ENCODE measurements around the gene GHR. TPM values are rescaled to one million over a fixed set of nuclear protein-coding genes. Genes with fewer than 3 reads are reported as not detected.

Gene GHR
- polyA plus RNA-seq, 1 donor from 2014 or later, result 0.31 TPM

- no peak overlapping the region for H2AFZ ChIP-seq (ENCODE audit: low read depth, low read length)
- TF ChIP-seq SMC3 (conservative IDR thresholded peaks at IDR 0.05; ENCODE audit: poor library complexity) (no peak), POLR2AphosphoS5 (IDR thresholded peaks at IDR 0.05) (no peak), EZH2 (IDR thresholded peaks at IDR 0.05; ENCODE audit: borderline replicate concordance, insufficient read depth, low read length, poor library complexity, severe bottlenecking) (no peak), CTCF (IDR thresholded peaks at IDR 0.05; ENCODE audit: poor library complexity, severe bottlenecking) (no peak), EP300 (conservative IDR thresholded peaks at IDR 0.05; ENCODE audit: poor library complexity, severe bottlenecking) (no peak), MXI1 (conservative IDR thresholded peaks at IDR 0.05; ENCODE audit: poor library complexity, severe bottlenecking) (no peak)
- TF ChIP-seq, protein P1, sequence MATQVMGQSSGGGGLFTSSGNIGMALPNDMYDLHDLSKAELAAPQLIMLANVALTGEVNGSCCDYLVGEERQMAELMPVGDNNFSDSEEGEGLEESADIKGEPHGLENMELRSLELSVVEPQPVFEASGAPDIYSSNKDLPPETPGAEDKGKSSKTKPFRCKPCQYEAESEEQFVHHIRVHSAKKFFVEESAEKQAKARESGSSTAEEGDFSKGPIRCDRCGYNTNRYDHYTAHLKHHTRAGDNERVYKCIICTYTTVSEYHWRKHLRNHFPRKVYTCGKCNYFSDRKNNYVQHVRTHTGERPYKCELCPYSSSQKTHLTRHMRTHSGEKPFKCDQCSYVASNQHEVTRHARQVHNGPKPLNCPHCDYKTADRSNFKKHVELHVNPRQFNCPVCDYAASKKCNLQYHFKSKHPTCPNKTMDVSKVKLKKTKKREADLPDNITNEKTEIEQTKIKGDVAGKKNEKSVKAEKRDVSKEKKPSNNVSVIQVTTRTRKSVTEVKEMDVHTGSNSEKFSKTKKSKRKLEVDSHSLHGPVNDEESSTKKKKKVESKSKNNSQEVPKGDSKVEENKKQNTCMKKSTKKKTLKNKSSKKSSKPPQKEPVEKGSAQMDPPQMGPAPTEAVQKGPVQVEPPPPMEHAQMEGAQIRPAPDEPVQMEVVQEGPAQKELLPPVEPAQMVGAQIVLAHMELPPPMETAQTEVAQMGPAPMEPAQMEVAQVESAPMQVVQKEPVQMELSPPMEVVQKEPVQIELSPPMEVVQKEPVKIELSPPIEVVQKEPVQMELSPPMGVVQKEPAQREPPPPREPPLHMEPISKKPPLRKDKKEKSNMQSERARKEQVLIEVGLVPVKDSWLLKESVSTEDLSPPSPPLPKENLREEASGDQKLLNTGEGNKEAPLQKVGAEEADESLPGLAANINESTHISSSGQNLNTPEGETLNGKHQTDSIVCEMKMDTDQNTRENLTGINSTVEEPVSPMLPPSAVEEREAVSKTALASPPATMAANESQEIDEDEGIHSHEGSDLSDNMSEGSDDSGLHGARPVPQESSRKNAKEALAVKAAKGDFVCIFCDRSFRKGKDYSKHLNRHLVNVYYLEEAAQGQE (IDR thresholded peaks at IDR 0.05; ENCODE audit: borderline replicate concordance), result no peak
- H3K27ac ChIP-seq (ENCODE audit: low read length), result no peak overlapping the region
- no peak overlapping the region for H3K4me3 ChIP-seq (ENCODE audit: low read length)
- no peak overlapping the region for H3K9ac ChIP-seq (ENCODE audit: low read length)
- no peaks in the 10 kb centered on the region for H3K9me3 ChIP-seq (ENCODE audit: low read length)
- H3K27me3 ChIP-seq (ENCODE audit: insufficient read depth, low read depth, low read length), result no peaks in the 10 kb centered on the region
- no peaks in the 10 kb centered on the region for H4K20me1 ChIP-seq (ENCODE audit: insufficient read depth)
- no peaks in the 10 kb centered on the region for H3F3A ChIP-seq (ENCODE audit: insufficient read depth, low read length, poor library complexity, severe bottlenecking)
- H3K36me3 ChIP-seq (ENCODE audit: insufficient read depth, low read length), result no peaks in the 10 kb centered on the region
- no peak overlapping the region for H3K4me2 ChIP-seq (ENCODE audit: low read length)
- H3K79me2 ChIP-seq (replicated peaks; ENCODE audit: insufficient read depth, low read length), result no peaks in the 10 kb centered on the region
- no peaks in the 10 kb centered on the region for H3K9me2 ChIP-seq (ENCODE audit: insufficient read depth, low read length)
Measured at GRCh38 chr5:42582723-42583122, 159.5 kb downstream of the GHR start.

GRCh38 chr5:42583322-42583721, 160.1 kb downstream of the GHR start:
- Histone ChIP-seq H3F3A (ENCODE audit: insufficient read depth, low read length, poor library complexity, severe bottlenecking) (no peaks in the 10 kb centered on the region), H3K4me2 (ENCODE audit: low read length) (no peak overlapping the region), H4K20me1 (ENCODE audit: insufficient read depth) (no peaks in the 10 kb centered on the region), H2AFZ (ENCODE audit: low read depth, low read length) (no peak overlapping the region), H3K9ac (ENCODE audit: low read length) (no peak overlapping the region), H3K4me3 (ENCODE audit: low read length) (no peak overlapping the region), H3K27ac (ENCODE audit: low read length) (no peak overlapping the region), H3K9me3 (ENCODE audit: low read length) (no peaks in the 10 kb centered on the region), H3K27me3 (ENCODE audit: insufficient read depth, low read depth, low read length) (no peaks in the 10 kb centered on the region), H3K36me3 (ENCODE audit: insufficient read depth, low read length) (no peaks in the 10 kb centered on the region), H3K79me2 (replicated peaks; ENCODE audit: insufficient read depth, low read length) (no peaks in the 10 kb centered on the region), H3K9me2 (ENCODE audit: insufficient read depth, low read length) (no peaks in the 10 kb centered on the region)
- TF ChIP-seq SMC3 (conservative IDR thresholded peaks at IDR 0.05; ENCODE audit: poor library complexity) (peak; percentile 81), POLR2AphosphoS5 (IDR thresholded peaks at IDR 0.05) (no peak), RAD21 (conservative IDR thresholded peaks at IDR 0.05) (peak; percentile 79), CTCF (IDR thresholded peaks at IDR 0.05; ENCODE audit: poor library complexity, severe bottlenecking) (peak; percentile 85), TAF1 (IDR thresholded peaks at IDR 0.05; ENCODE audit: low read depth) (no peak), MXI1 (conservative IDR thresholded peaks at IDR 0.05; ENCODE audit: poor library complexity, severe bottlenecking) (no peak), EZH2 (IDR thresholded peaks at IDR 0.05; ENCODE audit: borderline replicate concordance, insufficient read depth, low read length, poor library complexity, severe bottlenecking) (no peak)
- TF ChIP-seq, protein P1 (IDR thresholded peaks at IDR 0.05; ENCODE audit: borderline replicate concordance), result no peak

Measured in neural cell (in vitro differentiated cells).